Measurements from ENCODE around the gene THUMPD2. TPM values are rescaled to one million over a fixed set of nuclear protein-coding genes. Genes with fewer than 3 reads are reported as not detected.

THUMPD2 gene
- total RNA-seq, 1 experiment from 2014 or later = 19.5 TPM

DNA sequence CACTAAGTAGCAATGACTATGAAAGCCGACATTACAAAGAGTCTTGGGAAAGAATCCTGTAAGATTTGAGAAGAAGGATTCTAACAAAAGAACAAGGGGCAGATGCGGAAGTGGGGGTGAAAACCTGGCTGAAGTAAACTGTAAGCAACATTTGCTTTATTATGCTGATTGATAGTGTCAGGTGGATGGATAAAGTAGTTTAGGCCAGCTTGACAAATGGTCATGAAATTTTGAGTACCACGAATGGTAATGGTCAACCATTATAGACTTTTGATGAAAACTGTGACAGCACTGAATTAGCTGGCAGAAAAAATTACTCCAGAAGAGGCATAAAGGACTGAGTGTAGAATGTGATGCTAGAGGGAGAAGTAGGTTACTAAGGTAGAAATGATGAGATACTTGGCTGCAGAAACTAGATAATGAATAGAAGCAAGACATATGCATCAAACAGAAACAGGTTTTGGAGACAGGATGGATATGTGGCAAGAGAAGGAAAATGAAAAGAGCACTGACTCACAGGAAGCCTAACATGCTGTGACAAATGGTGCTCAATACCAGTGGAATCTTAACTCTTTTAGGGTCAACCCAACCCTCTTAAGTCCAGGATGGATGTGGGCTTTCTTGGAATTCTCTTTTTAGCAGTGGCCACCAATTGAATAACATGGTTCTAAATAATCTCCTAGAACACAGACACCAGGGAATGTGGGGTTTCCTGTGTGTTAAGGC, 6.8 kb downstream of the THUMPD2 start:
- Histone ChIP-seq H3K27me3 (ENCODE audit: insufficient read depth, low read length) (no peaks in the 10 kb centered on the region), H3K79me2 (ENCODE audit: insufficient read depth, low read length) (peaks cover 4% of the 10 kb centered on the region; the same call in 1 of the 2 replicates), H3K79me1 (ENCODE audit: insufficient read depth, low read depth, low read length, poor library complexity, severe bottlenecking) (peaks cover 10% of the 10 kb centered on the region), H2BK12ac (ENCODE audit: insufficient read length, low read depth, low read length) (no peak overlapping the region), H3K23me2 (ENCODE audit: insufficient read length, low read depth, low read length, poor library complexity, severe bottlenecking) (no peaks in the 10 kb centered on the region), H3K4me2 (ENCODE audit: insufficient read depth, insufficient read length, low read length) (peak overlapping the region; percentile 1), H4K20me1 (ENCODE audit: control insufficient read depth, insufficient read depth, insufficient read length) (no peaks in the 10 kb centered on the region), H3K14ac (ENCODE audit: insufficient read depth, low read length) (no peak overlapping the region), H3K9ac (ENCODE audit: extremely low read depth, insufficient read length, low read length) (no peak overlapping the region), H3T11ph (ENCODE audit: low read length) (no peak overlapping the region), H3K18ac (ENCODE audit: insufficient read length, low read depth, low read length) (no peak overlapping the region), H4K91ac (ENCODE audit: insufficient read length, low read depth, low read length) (no peak overlapping the region), H2AK5ac (ENCODE audit: insufficient read length, low read length) (no peak overlapping the region), H4K8ac (replicated peaks; ENCODE audit: insufficient read length, low read depth, low read length) (no peak overlapping the region), H2BK120ac (ENCODE audit: low read depth, low read length, poor library complexity, severe bottlenecking) (no peak overlapping the region), H2BK15ac (ENCODE audit: low read depth, low read length) (no peak overlapping the region), H3K4ac (ENCODE audit: low read depth, low read length) (no peak overlapping the region), H3K56ac (ENCODE audit: insufficient read length, low read depth, low read length) (no peak overlapping the region), H3K23ac (ENCODE audit: insufficient read length, low read depth, low read length) (no peak overlapping the region), H3K9me3 (ENCODE audit: control insufficient read depth, low read depth, low read length) (no peaks in the 10 kb centered on the region), H2AFZ (ENCODE audit: low read length) (no peak overlapping the region), H2BK20ac (ENCODE audit: low read depth, low read length, poor library complexity, severe bottlenecking) (no peak overlapping the region), H3K27ac (ENCODE audit: insufficient read length, low read depth, low read length) (peak overlapping the region; percentile 43), H3K4me1 (ENCODE audit: insufficient read depth, low read length) (peaks cover 9% of the 10 kb centered on the region), H4K5ac (ENCODE audit: insufficient read length, low read depth, low read length) (no peak overlapping the region), H2BK5ac (ENCODE audit: insufficient read length, low read length) (no peak overlapping the region)
- WGBS (ENCODE audit: extremely low coverage, insufficient read length, low lambda C conversion rate) = no CpG with 5 or more reads among the region's 3 CpGs
- H3K9me3 Mint-ChIP-seq = peaks cover 0 to 2% of the 10 kb centered on the region in 2 experiments; a peak in 2 of 5 replicates
- no peak for DNase-seq
- H3K27ac Mint-ChIP-seq = peak overlapping the region in 1 of 3 experiments; percentile 39; a peak in 2 of 7 replicates
- peak overlapping the region; percentile 7 to 12; a peak in 3 of 5 replicates for H3K4me3 Mint-ChIP-seq
- no peaks in the 10 kb centered on the region for H3K27me3 Mint-ChIP-seq (ENCODE audit: low read depth)
- TF ChIP-seq, protein P1, sequence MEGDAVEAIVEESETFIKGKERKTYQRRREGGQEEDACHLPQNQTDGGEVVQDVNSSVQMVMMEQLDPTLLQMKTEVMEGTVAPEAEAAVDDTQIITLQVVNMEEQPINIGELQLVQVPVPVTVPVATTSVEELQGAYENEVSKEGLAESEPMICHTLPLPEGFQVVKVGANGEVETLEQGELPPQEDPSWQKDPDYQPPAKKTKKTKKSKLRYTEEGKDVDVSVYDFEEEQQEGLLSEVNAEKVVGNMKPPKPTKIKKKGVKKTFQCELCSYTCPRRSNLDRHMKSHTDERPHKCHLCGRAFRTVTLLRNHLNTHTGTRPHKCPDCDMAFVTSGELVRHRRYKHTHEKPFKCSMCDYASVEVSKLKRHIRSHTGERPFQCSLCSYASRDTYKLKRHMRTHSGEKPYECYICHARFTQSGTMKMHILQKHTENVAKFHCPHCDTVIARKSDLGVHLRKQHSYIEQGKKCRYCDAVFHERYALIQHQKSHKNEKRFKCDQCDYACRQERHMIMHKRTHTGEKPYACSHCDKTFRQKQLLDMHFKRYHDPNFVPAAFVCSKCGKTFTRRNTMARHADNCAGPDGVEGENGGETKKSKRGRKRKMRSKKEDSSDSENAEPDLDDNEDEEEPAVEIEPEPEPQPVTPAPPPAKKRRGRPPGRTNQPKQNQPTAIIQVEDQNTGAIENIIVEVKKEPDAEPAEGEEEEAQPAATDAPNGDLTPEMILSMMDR (conservative IDR thresholded peaks at IDR 0.05) = no peak
- H3K36me3 Mint-ChIP-seq (ENCODE audit: insufficient read depth in 1 of 3, low read depth in 3 of 3) = peaks cover 15 to 43% (median 22%) of the 10 kb centered on the region in 3 experiments
- peaks cover 20 to 22% of the 10 kb centered on the region in 2 experiments for H3K4me1 Mint-ChIP-seq

Measured in H9 (cell line).